Measurements from ENCODE around the gene SMARCD1.
"Not testable (repeated sequence)": the region's sequence is repeated elsewhere in the genome, so short reads cannot be mapped to it uniquely, and the experiment has no call there.

SMARCD1 gene

GRCh38 chr12:50078281-50078680, 6.9 kb upstream of the SMARCD1 start:
- DNase-seq, result no peak

- no peak for DNase-seq
These were observed 5.4 kb upstream of the SMARCD1 start for GRCh38 chr12:50079771-50080170.

- DNase-seq, result no peak
These were observed 3.9 kb upstream of the SMARCD1 start for GRCh38 chr12:50081096-50081808.

- DNase-seq, result no peak
These were observed 2.5 kb upstream of the SMARCD1 start for GRCh38 chr12:50082644-50083043.

GRCh38 chr12:50083301-50083700, 1.8 kb upstream of the SMARCD1 start:
- no peak for DNase-seq

- not testable (repeated sequence) for DNase-seq
These were observed 750 bp upstream of the SMARCD1 start for GRCh38 chr12:50084409-50084774.

- DNase-seq, result no peak
These were observed 502 bp downstream of the SMARCD1 start for GRCh38 chr12:50085615-50086072.

GRCh38 chr12:50086148-50086547, 1.0 kb downstream of the SMARCD1 start:
- no peak for DNase-seq

- DNase-seq, result no peak
These were observed 2.0 kb downstream of the SMARCD1 start for GRCh38 chr12:50087151-50087550.

- no peak for DNase-seq
These were observed 2.9 kb downstream of the SMARCD1 start for GRCh38 chr12:50087995-50088394.

GRCh38 chr12:50088577-50089335, 3.6 kb downstream of the SMARCD1 start:
- peak; percentile 56 for DNase-seq

GRCh38 chr12:50089730-50090129, 4.6 kb downstream of the SMARCD1 start:
- no peak for DNase-seq

GRCh38 chr12:50090391-50090790, 5.2 kb downstream of the SMARCD1 start:
- DNase-seq, result no peak

GRCh38 chr12:50097952-50098351, 12.8 kb downstream of the SMARCD1 start:
- DNase-seq, result no peak

- no peak for DNase-seq
These were observed 14.3 kb downstream of the SMARCD1 start for GRCh38 chr12:50099302-50100008.

GRCh38 chr12:50100561-50100960, 15.4 kb downstream of the SMARCD1 start:
- no peak for DNase-seq

GRCh38 chr12:50101663-50102062, 16.5 kb downstream of the SMARCD1 start:
- no peak for DNase-seq

- no peak for DNase-seq
These were observed 17.0 kb downstream of the SMARCD1 start for GRCh38 chr12:50102131-50102531.

GRCh38 chr12:50102646-50103309, 17.6 kb downstream of the SMARCD1 start:
- DNase-seq, result no peak

- DNase-seq, result no peak
These were observed 18.2 kb downstream of the SMARCD1 start for GRCh38 chr12:50103351-50103750.

GRCh38 chr12:50103767-50104321, 18.7 kb downstream of the SMARCD1 start, which contains the start of gene GPD1:
Gene GPD1, plus strand, starts transcription at chr12:50104008. Its CDS starts 43 bp downstream, at chr12:50104051.
- peak; percentile 34 for DNase-seq
